Pericardium fibroblast (primary cell): ENCODE measurements around the gene MAP3K15. TPM values are rescaled to one million over a fixed set of nuclear protein-coding genes. Genes with fewer than 3 reads are reported as not detected.

Experiments
- total RNA-seq: library from RNA; depleted of rRNA; stranded (reverse); fragments of >200 nt; gene quantifications from 2 replicates; pipeline ENCODE4 v1.2.3, GENCODE V29; 2015

MAP3K15 gene
- not detected in 2 replicates for total RNA-seq

GRCh38 chrX:19514791-19515614 is at the start of gene MAP3K15:
MAP3K15 (minus strand) TSS chrX:19515508; CDS start chrX:19515261, 247 bp downstream.

GRCh38 chrX:19343535-19344408 is 171.5 kb downstream of the MAP3K15 start, which contains the start of gene PDHA1:
PDHA1 (plus strand) TSS chrX:19343927; CDS start chrX:19344038, 111 bp downstream.

Other genes starting within 250 kb of the MAP3K15 start
- 25.3 and 45.5 TPM in 2 replicates for gene PDHA1, start 171.6 kb downstream of the MAP3K15 start, total RNA-seq